ENCODE results near the gene MRPL33. TPM values are rescaled to one million over a fixed set of nuclear protein-coding genes. Genes with fewer than 3 reads are reported as not detected.

The MRPL33 gene
- total RNA-seq, 1 donor from 2014 or later = 27.4 TPM

GRCh38 chr2:27724905-27725701, 46.4 kb upstream of the MRPL33 start:
- Mint-ChIP-seq H3K27me3 (peaks cover 12% of the 10 kb centered on the region), H3K4me1 (no peaks in the 10 kb centered on the region), H3K27ac (no peak overlapping the region), H3K4me3 (no peak overlapping the region), H3K9me3 (no peaks in the 10 kb centered on the region), H3K36me3 (ENCODE audit: low read depth) (no peaks in the 10 kb centered on the region)
- intact Hi-C loops (cut with micrococcal nuclease) = no loop called here
- ChIA-PET POLR2A (no interaction called here), CTCF (no interaction called here)
- DNase-seq (no peak), ATAC-seq (ENCODE audit: low read depth) (no peak)
- TF ChIP-seq CTCF (IDR thresholded peaks at IDR 0.05) = no peak

- Mint-ChIP-seq H3K9me3 (no peaks in the 10 kb centered on the region), H3K27me3 (peaks cover 2% of the 10 kb centered on the region), H3K27ac (no peak overlapping the region), H3K36me3 (ENCODE audit: low read depth) (no peaks in the 10 kb centered on the region), H3K4me1 (peaks cover 1% of the 10 kb centered on the region), H3K4me3 (no peak overlapping the region)
- ATAC-seq (ENCODE audit: low read depth) = no peak
- CTCF ChIA-PET = no interaction called here
- POLR2A ChIA-PET = no interaction called here
- intact Hi-C loops (cut with micrococcal nuclease) = no loop called here
- no peak for DNase-seq
- no peak for TF ChIP-seq CTCF (IDR thresholded peaks at IDR 0.05)
Observed at GRCh38 chr2:27727257-27727656, 44.3 kb upstream of the MRPL33 start.

- H3K27ac Mint-ChIP-seq = no peak overlapping the region
- H3K4me3 Mint-ChIP-seq = no peak overlapping the region
- DNase-seq = no peak
- H3K27me3 Mint-ChIP-seq = no peaks in the 10 kb centered on the region
- H3K36me3 Mint-ChIP-seq (ENCODE audit: low read depth) = no peaks in the 10 kb centered on the region
- peaks cover 1% of the 10 kb centered on the region for H3K4me1 Mint-ChIP-seq
- ChIA-PET POLR2A (no interaction called here), CTCF (no interaction called here)
- intact Hi-C loops (cut with micrococcal nuclease) = no loop called here
- ATAC-seq (ENCODE audit: low read depth) = no peak
- TF ChIP-seq CTCF (IDR thresholded peaks at IDR 0.05) = no peak
- no peaks in the 10 kb centered on the region for H3K9me3 Mint-ChIP-seq
Observed at GRCh38 chr2:27728081-27728858, 43.2 kb upstream of the MRPL33 start.

- Mint-ChIP-seq H3K4me3 (no peak overlapping the region), H3K27ac (no peak overlapping the region), H3K9me3 (no peaks in the 10 kb centered on the region), H3K36me3 (ENCODE audit: low read depth) (no peaks in the 10 kb centered on the region), H3K27me3 (no peaks in the 10 kb centered on the region), H3K4me1 (peaks cover 1% of the 10 kb centered on the region)
- ATAC-seq (ENCODE audit: low read depth) (no peak), DNase-seq (no peak)
- CTCF ChIA-PET = interaction anchor here (1.6 kb wide), 1 partner anchor 25 kb away, joined by 5 read pairs; no protein-coding TSS in a partner anchor
- POLR2A ChIA-PET = no interaction called here
- TF ChIP-seq CTCF (IDR thresholded peaks at IDR 0.05) = no peak
- intact Hi-C loops (cut with micrococcal nuclease) = no loop called here
Observed at GRCh38 chr2:27729198-27729597, 42.3 kb upstream of the MRPL33 start.

GRCh38 chr2:27729614-27730013, 41.9 kb upstream of the MRPL33 start:
- no peak for TF ChIP-seq CTCF (IDR thresholded peaks at IDR 0.05)
- Mint-ChIP-seq H3K4me1 (peaks cover 1% of the 10 kb centered on the region), H3K27me3 (no peaks in the 10 kb centered on the region), H3K4me3 (no peak overlapping the region), H3K36me3 (ENCODE audit: low read depth) (no peaks in the 10 kb centered on the region), H3K27ac (no peak overlapping the region), H3K9me3 (no peaks in the 10 kb centered on the region)
- intact Hi-C loops (cut with micrococcal nuclease) = no loop called here
- no peak for ATAC-seq (ENCODE audit: low read depth)
- DNase-seq = no peak
- ChIA-PET POLR2A (no interaction called here), CTCF (interaction anchor here (1.6 kb wide), 1 partner anchor 25 kb away, joined by 5 read pairs; no protein-coding TSS in a partner anchor)
